Breast epithelium (tissue), 4 donors: ENCODE results near the gene JPH3. TPM values are rescaled to one million over a fixed set of nuclear protein-coding genes. Genes with fewer than 3 reads are reported as not detected.

ENCODE experiments used
- DNase-seq, 2 donors: peaks; one replicate each; pipeline ENCODE4 v3.0.0-alpha.2; 2019; ENCODE audit warnings: low spot score in 2 of 2
- H3K27ac ChIP-seq, 2 donors: fragments of 200-600 bp; sonication (generic) in 1 of 2; one replicate each; pipeline ENCODE4 v1.5.1; 2016 to 2019; ENCODE audit warnings: mild to moderate bottlenecking in 1 of 2
- H3K27me3 ChIP-seq, 2 donors: fragments of 200-600 bp; sonication (generic) in 1 of 2; one replicate each; pipeline versions ENCODE4 v1.5.1 to v1.6.0; 2017 to 2019; ENCODE audit warnings: control low read depth in 1 of 2, mild to moderate bottlenecking in 1 of 2
- H3K36me3 ChIP-seq: fragments of 200-600 bp; one replicate; pipeline ENCODE4 v1.5.1; 2019
- H3K4me1 ChIP-seq, 2 donors: fragments of 200-600 bp; sonication (generic); one replicate each; pipeline ENCODE4 v1.5.1; 2016 to 2019; ENCODE audit warnings: control low read depth in 1 of 2
- H3K4me3 ChIP-seq, 3 donors: fragments of 200-600 bp; sonication (generic); 1 replicate in 2 of 3; 2 replicates in 1 of 3; pipeline ENCODE4 v1.5.1; 2016 to 2019; ENCODE audit warnings: mild to moderate bottlenecking in 3 of 3, moderate library complexity in 2 of 3
- H3K9me3 ChIP-seq, 2 donors: fragments of 200-600 bp; sonication (generic) in 1 of 2; one replicate each; pipeline ENCODE4 v1.5.1; 2016 to 2019; ENCODE audit warnings: control low read depth in 1 of 2
- CTCF ChIP-seq, 3 donors: fragments of 450-650 bp; IDR thresholded peaks; one replicate each; pipeline ENCODE4 v1.5.1; 2016 to 2017; ENCODE audit warnings: antibody characterized with exemption in 3 of 3, mild to moderate bottlenecking in 3 of 3, moderate library complexity in 3 of 3
- POLR2A ChIP-seq: fragments of 450-650 bp; IDR thresholded peaks from one replicate; pipeline ENCODE4 v1.6.1; 2016; ENCODE audit warnings: antibody characterized with exemption, mild to moderate bottlenecking, moderate library complexity
- POLR2AphosphoS5 ChIP-seq, 3 donors: sonication (generic); formaldehyde crosslinking; IDR thresholded peaks; one replicate each; pipeline ENCODE4 v1.6.1; 2017; ENCODE audit warnings: antibody characterized with exemption in 3 of 3
- intact Hi-C: fragments of 100-400 bp; cut with DNase I; formaldehyde crosslinking; loops from one replicate; pipeline ENCODE4 v1.15.1; 2023; ENCODE audit warnings: low total_unique reads
- total RNA-seq, 3 donors: library from RNA; depleted of rRNA; stranded (reverse); fragments of >200 nt; gene quantifications; one replicate each; pipeline ENCODE4 v1.1.0, GENCODE V29; 2016

The JPH3 gene
- total RNA-seq, 3 donors from 2014 or later = 0.33 TPM; not detected in 2

GRCh38 chr16:87556941-87557459 is 45.3 kb upstream of the JPH3 start:
- H3K27me3 ChIP-seq = peaks cover 0 to 10% of the 10 kb centered on the region in 2 donors
- peak overlapping the region; percentile 42 to 84 for H3K27ac ChIP-seq
- H3K4me3 ChIP-seq = peak overlapping the region in 1 of 3 donors; percentile 7
- no peaks in the 10 kb centered on the region for H3K36me3 ChIP-seq
- H3K4me1 ChIP-seq = no peaks in the 10 kb centered on the region
- peaks cover 0 to 8% of the 10 kb centered on the region in 2 donors for H3K9me3 ChIP-seq
- intact Hi-C loops = no loop called here
- TF ChIP-seq POLR2AphosphoS5 (IDR thresholded peaks at IDR 0.05) (no peak), CTCF (IDR thresholded peaks at IDR 0.05) (no peak), POLR2A (no peak)
- DNase-seq = no peak

DNA sequence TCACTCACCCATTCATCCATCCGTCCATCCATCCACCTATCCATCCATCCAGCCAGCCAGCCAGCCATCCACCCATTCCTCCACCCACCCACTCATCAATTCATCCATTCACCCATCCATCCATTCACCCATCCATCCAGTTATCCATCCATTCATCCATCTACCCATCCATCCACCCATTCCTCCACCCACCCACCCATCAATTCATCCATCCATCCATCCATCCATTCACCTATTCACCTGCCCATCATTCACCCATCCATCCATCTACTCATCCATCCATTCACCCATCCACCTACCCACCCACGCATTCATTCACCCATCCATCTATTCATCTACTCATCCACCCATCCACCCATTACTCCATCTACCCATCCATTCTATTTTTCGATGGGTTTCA is 43.6 kb upstream of the JPH3 start:
- Histone ChIP-seq H3K4me3 (no peak overlapping the region), H3K4me1 (no peaks in the 10 kb centered on the region), H3K27me3 (peaks cover 0 to 5% of the 10 kb centered on the region in 2 donors), H3K9me3 (peaks cover 0 to 8% of the 10 kb centered on the region in 2 donors), H3K27ac (no peak overlapping the region), H3K36me3 (no peaks in the 10 kb centered on the region)
- intact Hi-C loops = no loop called here
- DNase-seq = no peak
- TF ChIP-seq CTCF (IDR thresholded peaks at IDR 0.05) (no peak), POLR2AphosphoS5 (IDR thresholded peaks at IDR 0.05) (no peak), POLR2A (no peak)

- TF ChIP-seq POLR2A (no peak), POLR2AphosphoS5 (IDR thresholded peaks at IDR 0.05) (no peak), CTCF (IDR thresholded peaks at IDR 0.05) (no peak)
- no peak for DNase-seq
- Histone ChIP-seq H3K27me3 (peaks cover 0 to 3% of the 10 kb centered on the region in 2 donors), H3K4me1 (no peaks in the 10 kb centered on the region), H3K36me3 (no peaks in the 10 kb centered on the region), H3K27ac (no peak overlapping the region), H3K9me3 (peaks cover 0 to 8% of the 10 kb centered on the region in 2 donors), H3K4me3 (no peak overlapping the region)
- intact Hi-C loops = no loop called here
Observed at GRCh38 chr16:87559945-87560344, 42.4 kb upstream of the JPH3 start.

- TF ChIP-seq CTCF (IDR thresholded peaks at IDR 0.05) (no peak), POLR2A (no peak), POLR2AphosphoS5 (IDR thresholded peaks at IDR 0.05) (no peak)
- Histone ChIP-seq H3K36me3 (no peaks in the 10 kb centered on the region), H3K9me3 (peaks cover 0 to 8% of the 10 kb centered on the region in 2 donors), H3K4me3 (no peak overlapping the region), H3K27ac (no peak overlapping the region), H3K27me3 (no peaks in the 10 kb centered on the region), H3K4me1 (no peaks in the 10 kb centered on the region)
- intact Hi-C loops = no loop called here
- DNase-seq = no peak
Observed at GRCh38 chr16:87560428-87561199, 41.7 kb upstream of the JPH3 start.
